Skeletal muscle satellite cell (primary cell): ENCODE results near the gene APOA4.

Experiments
- H3K27me3 ChIP-seq: 2 replicates; pipeline ENCODE4 v1.7.0; 2013; ENCODE audit warnings: low read length; ENCODE audit not compliant: control insufficient read depth, insufficient read depth
- H3K36me3 ChIP-seq: 2 replicates; pipeline ENCODE4 v1.7.0; 2013; ENCODE audit warnings: mild to moderate bottlenecking, control low read depth, low read length; ENCODE audit not compliant: insufficient read depth
- H3K4me1 ChIP-seq: 2 replicates; pipeline ENCODE4 v1.7.0; 2013; ENCODE audit warnings: low read length; ENCODE audit not compliant: control insufficient read depth, insufficient read depth
- H3K4me2 ChIP-seq: 2 replicates; pipeline ENCODE4 v1.7.0; 2013; ENCODE audit warnings: mild to moderate bottlenecking, low read length
- H3K4me3 ChIP-seq: 2 replicates; pipeline ENCODE4 v1.7.0; 2013; ENCODE audit warnings: low read length
- H3K9ac ChIP-seq: 2 replicates; pipeline ENCODE4 v1.7.0; 2013; ENCODE audit warnings: mild to moderate bottlenecking, low read depth, low read length, moderate library complexity
- H3K9me3 ChIP-seq: replicated peaks from 2 replicates; pipeline ENCODE4 v1.7.0; 2013; ENCODE audit warnings: mild to moderate bottlenecking, control low read depth, low read length

The APOA4 gene

DNA sequence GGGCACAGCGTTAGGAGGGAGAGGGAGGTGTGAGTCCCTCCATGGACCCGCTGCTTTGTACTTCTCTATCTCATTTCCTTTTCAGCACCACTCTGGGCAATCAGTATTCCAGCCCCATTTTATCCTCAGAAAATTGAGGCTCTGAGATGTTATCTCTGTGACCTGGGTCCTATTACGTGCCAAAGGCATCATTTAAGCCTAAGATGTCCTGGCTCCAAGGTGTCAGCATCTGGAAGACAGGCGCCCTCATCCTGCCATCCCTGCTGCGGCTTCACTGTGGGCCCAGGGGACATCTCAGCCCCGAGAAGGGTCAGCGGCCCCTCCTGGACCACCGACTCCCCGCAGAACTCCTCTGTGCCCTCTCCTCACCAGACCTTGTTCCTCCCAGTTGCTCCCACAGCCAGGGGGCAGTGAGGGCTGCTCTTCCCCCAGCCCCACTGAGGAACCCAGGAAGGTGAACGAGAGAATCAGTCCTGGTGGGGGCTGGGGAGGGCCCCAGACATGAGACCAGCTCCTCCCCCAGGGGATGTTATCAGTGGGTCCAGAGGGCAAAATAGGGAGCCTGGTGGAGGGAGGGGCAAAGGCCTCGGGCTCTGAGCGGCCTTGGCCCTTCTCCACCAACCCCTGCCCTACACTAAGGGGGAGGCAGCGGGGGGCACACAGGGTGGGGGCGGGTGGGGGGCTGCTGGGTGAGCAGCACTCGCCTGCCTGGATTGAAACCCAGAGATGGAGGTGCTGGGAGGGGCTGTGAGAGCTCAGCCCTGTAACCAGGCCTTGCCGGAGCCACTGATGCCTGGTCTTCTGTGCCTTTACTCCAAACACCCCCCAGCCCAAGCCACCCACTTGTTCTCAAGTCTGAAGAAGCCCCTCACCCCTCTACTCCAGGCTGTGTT, 5.8 kb upstream of the APOA4 start:
- no peaks in the 10 kb centered on the region for H3K27me3 ChIP-seq
- H3K9me3 ChIP-seq: no peaks in the 10 kb centered on the region
- H3K4me3 ChIP-seq: no peak overlapping the region
- H3K36me3 ChIP-seq: no peaks in the 10 kb centered on the region
- H3K4me2 ChIP-seq: no peak overlapping the region
- H3K9ac ChIP-seq: no peak overlapping the region
- peaks cover 5% of the 10 kb centered on the region for H3K4me1 ChIP-seq

DNA sequence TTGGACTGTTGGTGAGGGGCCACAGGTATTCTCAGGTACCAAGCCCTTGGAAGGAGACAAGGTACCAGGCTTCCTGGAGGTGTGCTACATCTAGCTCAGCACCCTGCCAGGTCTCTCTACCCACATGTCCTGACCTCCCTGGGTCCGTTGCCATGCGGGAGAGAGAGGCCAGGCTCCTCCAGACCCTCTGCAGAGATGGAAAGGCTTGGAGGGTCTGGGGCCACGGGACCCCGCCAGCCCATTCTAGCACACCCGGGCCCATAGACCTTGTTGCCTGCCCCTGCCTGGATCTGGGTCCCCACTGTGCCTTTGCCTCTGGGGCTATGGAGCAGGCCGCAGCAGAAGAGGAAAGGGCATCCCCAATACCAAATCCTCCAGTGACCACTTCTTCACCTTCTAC, 4.4 kb upstream of the APOA4 start:
- Histone ChIP-seq H3K9ac (no peak overlapping the region), H3K4me2 (no peak overlapping the region), H3K4me1 (peaks cover 5% of the 10 kb centered on the region), H3K9me3 (no peaks in the 10 kb centered on the region), H3K27me3 (no peaks in the 10 kb centered on the region), H3K36me3 (no peaks in the 10 kb centered on the region), H3K4me3 (no peak overlapping the region)

DNA sequence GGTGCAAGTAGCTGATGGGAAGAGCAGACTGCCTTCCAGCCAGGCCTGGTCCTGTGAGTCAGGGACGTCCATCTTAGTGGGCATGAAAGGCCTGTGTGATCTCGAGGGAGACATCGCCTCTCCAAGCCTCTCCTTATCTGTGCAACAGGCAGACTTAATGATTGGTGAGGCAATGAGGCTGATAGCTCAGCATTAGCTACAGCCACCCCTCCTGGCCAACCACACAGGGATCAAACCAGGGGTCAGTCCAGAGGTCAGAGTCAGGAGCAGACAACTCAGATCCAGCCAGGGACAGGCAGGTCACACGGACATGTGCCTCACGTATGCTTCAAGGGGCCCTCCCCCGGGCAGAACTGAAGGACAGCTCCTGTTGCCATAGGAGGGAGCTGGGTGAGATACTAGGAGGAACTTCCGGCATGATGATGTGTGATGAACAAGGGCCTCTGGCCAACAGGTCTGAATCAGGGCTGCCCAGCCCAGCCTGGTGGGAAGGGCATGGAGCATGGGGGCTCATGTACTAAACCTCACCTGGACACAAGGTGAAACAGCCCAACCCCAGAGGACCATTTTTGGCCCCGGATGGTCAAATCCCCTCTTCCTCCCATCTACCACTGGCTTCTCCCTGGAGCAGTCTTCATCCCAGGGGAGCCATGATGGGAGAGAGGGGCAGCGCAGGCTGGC, 3.8 kb upstream of the APOA4 start:
- Histone ChIP-seq H3K4me1 (peaks cover 5% of the 10 kb centered on the region), H3K9ac (no peak overlapping the region), H3K4me3 (no peak overlapping the region), H3K36me3 (no peaks in the 10 kb centered on the region), H3K27me3 (no peaks in the 10 kb centered on the region), H3K4me2 (no peak overlapping the region), H3K9me3 (no peaks in the 10 kb centered on the region)

DNA sequence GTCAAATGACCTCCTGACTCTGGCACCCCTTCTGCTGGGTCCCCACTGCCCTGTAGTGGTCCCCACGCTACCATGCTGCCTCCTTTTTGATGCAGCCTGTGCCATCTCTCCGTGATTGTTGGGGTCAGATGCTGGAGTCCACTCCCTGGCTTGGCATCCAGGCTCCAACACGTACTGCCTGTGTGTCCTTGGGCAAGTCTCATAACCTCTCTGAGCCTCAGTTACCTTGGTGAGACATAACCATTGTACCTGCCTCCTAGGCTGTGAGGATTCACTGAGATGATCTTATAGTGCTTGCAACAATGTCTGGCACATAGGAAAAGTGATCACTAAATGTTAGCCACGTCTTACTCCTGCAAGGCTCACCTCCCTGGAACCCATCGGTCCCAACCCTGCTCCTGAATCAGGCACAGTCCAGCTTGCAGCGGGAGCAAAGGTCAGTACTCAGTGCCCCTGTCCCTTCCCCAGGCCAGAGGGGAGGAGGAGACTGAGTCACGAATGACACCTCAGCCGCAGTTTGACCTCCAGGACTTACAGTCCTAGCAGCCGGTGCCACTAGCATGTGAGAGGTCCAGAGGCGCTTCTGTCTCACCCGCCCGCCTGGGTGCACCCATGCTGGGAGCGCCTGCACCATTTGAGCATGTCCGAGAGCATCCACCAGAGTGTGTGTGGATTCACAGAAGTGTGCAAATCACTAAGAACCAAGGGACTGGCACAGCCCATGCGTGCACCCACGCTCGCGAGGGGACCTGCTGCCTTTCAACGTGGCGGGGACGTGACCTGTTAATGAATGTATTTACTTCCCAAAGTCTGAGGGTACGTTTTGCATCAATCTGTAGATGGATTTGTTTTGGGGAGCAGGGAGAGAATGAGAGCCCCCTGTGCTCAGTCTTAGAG, 3.0 kb upstream of the APOA4 start:
- no peak overlapping the region for H3K4me2 ChIP-seq
- no peaks in the 10 kb centered on the region for H3K27me3 ChIP-seq
- H3K4me1 ChIP-seq: peaks cover 5% of the 10 kb centered on the region
- H3K4me3 ChIP-seq: no peak overlapping the region
- H3K9me3 ChIP-seq: no peaks in the 10 kb centered on the region
- no peaks in the 10 kb centered on the region for H3K36me3 ChIP-seq
- no peak overlapping the region for H3K9ac ChIP-seq

DNA sequence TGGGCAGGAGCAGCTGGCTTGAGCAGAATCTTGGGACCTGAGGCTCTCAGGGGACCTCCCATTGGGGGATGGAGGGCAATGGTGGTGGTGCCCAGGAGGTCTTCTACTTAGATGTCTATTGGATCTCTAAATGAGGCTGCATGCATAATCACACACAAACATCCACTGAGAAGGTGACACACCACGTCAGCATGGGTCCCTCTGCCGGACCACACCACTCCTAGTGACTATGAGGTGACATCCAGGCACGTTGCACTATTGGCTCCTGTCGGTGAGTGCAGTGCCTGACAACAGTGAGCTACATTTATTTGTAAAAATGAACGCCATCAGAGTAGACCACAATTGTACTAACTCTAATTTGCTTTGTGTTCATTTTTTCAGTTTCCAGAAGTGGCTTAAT, 2.3 kb upstream of the APOA4 start:
- no peaks in the 10 kb centered on the region for H3K27me3 ChIP-seq

DNA sequence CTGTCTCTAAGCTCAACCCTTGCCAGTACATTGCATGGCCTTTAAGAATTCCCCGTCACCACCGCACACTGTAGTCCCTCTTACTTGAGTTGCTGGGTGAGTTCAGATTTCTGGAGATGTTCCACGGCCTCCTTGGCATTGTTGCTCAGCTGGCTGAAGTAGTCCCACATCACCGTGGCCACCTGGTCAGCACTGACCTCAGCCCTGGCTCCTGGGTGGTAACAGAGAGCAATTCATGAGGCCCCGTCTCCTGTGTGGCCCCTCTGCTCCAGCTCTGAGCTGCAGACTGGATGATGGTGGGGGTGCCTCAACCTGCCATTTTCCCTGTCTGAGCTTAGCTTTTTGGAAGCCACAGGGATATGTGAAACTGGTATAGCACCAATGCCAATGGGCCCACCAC, 529 bp downstream of the APOA4 start:
- no peak overlapping the region for H3K9ac ChIP-seq
- H3K27me3 ChIP-seq: no peaks in the 10 kb centered on the region
- no peaks in the 10 kb centered on the region for H3K9me3 ChIP-seq
- H3K4me1 ChIP-seq: no peaks in the 10 kb centered on the region
- no peaks in the 10 kb centered on the region for H3K36me3 ChIP-seq
- H3K4me3 ChIP-seq: no peak overlapping the region
- no peak overlapping the region for H3K4me2 ChIP-seq

More for the DNA sequence above, 2.3 kb upstream of the APOA4 start:
- H3K9me3 ChIP-seq: no peaks in the 10 kb centered on the region
- no peak overlapping the region for H3K4me3 ChIP-seq
- H3K4me2 ChIP-seq: no peak overlapping the region
- H3K4me1 ChIP-seq: peaks cover 5% of the 10 kb centered on the region
- no peak overlapping the region for H3K9ac ChIP-seq
- no peaks in the 10 kb centered on the region for H3K36me3 ChIP-seq

DNA sequence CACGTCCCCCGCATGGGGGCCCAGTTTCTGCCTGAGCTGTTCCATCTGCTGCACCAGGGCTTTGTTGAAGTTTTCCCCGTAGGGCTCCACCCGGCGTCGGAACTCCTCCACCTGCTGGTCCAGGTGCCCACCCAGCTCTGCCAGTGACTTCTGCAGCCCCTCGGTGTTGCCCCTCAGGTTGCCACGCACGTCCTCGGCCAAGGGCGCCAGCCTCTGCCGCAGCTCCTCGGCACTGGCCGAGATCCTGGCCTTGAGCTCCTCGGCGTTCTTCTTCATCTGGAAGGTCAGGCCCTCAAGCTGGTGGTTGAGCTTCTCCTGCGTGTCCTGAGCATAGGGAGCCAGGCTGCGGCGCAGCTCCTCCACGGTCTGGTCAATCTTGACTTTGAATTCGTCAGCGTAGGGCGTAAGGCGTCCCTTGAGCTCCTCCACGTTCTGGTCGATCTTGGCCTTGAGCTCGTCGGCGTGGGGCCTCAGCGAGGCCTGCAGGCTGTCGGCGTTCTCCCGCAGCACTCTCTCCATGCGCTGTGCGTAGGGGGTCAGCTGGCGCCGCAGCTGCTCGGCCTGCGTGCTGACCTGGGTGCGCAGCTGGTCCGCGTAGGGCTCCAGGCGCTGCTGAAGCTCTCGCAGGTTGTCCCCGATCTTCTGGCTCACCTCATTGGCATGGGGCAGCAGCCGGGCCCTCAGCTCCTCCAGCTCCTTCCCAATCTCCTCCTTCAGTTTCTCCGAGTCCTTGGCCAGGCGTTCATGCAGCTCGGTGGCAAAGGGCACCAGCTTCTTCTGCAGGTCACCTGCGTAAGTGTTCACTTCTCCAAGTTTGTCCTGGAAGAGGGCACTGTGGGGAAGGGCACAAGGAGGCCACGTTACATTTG, 1.8 kb downstream of the APOA4 start:
- H3K36me3 ChIP-seq: no peaks in the 10 kb centered on the region
- no peak overlapping the region for H3K4me2 ChIP-seq
- H3K27me3 ChIP-seq: no peaks in the 10 kb centered on the region
- no peaks in the 10 kb centered on the region for H3K4me1 ChIP-seq
- H3K9me3 ChIP-seq: no peaks in the 10 kb centered on the region
- no peak overlapping the region for H3K9ac ChIP-seq
- H3K4me3 ChIP-seq: no peak overlapping the region

DNA sequence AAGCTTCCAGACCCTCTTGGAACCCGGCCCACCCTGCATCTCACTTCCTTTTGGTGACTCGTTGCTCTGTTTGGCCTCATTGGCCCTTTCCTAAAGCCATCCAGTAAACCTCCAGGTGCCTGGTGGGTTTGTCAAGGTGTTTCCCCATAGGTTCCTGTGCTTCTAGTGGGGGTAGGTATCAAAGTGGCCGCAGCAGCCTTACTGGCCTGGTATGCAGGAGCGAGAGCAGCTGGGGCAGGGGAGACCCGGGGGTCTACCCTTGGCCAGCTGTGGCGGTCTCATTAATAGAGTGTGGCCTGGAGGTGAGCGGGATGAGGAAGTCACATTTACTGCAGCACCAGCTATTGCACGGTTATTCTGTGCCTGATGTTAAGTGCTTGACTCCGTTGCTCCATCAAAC, 4.1 kb downstream of the APOA4 start:
- Histone ChIP-seq H3K36me3 (no peaks in the 10 kb centered on the region), H3K4me2 (no peak overlapping the region), H3K4me3 (no peak overlapping the region), H3K9ac (no peak overlapping the region), H3K27me3 (no peaks in the 10 kb centered on the region), H3K9me3 (no peaks in the 10 kb centered on the region), H3K4me1 (no peaks in the 10 kb centered on the region)

DNA sequence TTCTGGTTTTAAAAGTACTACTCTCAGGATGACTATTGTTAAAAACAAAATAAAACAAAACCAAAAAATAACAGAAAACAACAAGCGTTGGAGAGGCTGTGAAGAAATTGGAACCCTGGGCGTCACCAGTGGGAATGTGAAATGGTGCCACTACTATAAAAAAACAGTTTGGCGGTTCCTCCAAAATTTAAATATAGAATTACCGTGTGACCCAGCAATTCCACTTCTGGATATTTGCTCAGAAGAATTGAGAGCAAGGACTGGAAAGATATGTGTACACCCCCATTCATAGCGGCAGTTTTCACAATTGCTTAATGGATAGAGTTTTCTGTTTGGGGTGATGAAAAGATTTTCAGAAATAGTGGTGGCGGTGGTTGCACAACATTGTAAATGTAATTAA, 8.6 kb downstream of the APOA4 start:
- H3K9me3 ChIP-seq: no peaks in the 10 kb centered on the region
- no peaks in the 10 kb centered on the region for H3K27me3 ChIP-seq
- H3K4me3 ChIP-seq: no peak overlapping the region
- H3K4me2 ChIP-seq: no peak overlapping the region
- no peaks in the 10 kb centered on the region for H3K36me3 ChIP-seq
- H3K4me1 ChIP-seq: peaks cover 8% of the 10 kb centered on the region
- no peak overlapping the region for H3K9ac ChIP-seq

DNA sequence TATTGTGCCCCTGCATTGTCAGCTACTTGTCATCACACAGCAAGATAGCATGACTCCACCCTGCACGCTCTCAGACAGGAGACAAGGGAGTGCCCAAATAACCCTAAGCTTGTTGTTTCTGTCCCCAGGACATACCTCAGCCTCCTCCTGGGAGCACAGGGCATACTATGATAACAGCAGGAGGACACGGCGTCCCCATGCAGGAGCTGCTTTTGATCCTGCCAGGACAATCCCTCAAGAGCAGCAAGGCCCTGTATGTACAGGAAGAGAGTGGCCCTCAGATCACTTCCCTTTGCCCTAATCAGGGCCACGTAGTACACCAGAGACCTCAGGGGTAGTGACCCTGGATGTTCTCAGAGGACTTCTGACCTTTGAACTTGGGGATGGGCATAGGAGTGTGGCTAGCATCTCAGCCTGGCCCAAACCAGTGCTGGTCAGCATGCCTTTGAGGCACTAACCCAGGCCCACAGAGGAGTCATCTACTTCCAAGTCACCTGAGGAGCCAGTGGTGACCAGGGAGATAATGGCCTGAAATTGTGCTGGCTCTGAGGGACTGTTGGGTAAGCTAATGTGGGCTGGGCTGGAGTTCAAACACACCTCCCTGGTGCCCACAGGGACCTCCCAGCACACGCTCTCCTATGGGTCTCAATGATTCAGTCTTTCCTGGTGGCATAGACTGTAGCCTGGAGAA, 9.2 kb downstream of the APOA4 start:
- Histone ChIP-seq H3K9ac (no peak overlapping the region), H3K4me2 (no peak overlapping the region), H3K27me3 (no peaks in the 10 kb centered on the region), H3K4me3 (no peak overlapping the region), H3K4me1 (peaks cover 12% of the 10 kb centered on the region), H3K36me3 (no peaks in the 10 kb centered on the region), H3K9me3 (no peaks in the 10 kb centered on the region)
